Endothelial cell (in vitro differentiated cells): ENCODE results near the gene CGB5. TPM values are rescaled to one million over a fixed set of nuclear protein-coding genes. Genes with fewer than 3 reads are reported as not detected.
"Not testable (repeated sequence)": the region's sequence is repeated elsewhere in the genome, so short reads cannot be mapped to it uniquely, and the experiment has no call there.

Experiments
- DNase-seq: peaks from one replicate; pipeline ENCODE4 v3.0.0; 2021; ENCODE audit warnings: low spot score
- H3K27ac Mint-ChIP-seq: one replicate; pipeline ENCODE4 v1.8.0; 2021; ENCODE audit warnings: mixed read lengths, inconsistent platforms; ENCODE audit not compliant: unreplicated experiment
- H3K27me3 Mint-ChIP-seq: one replicate; pipeline ENCODE4 v1.8.0; 2021; ENCODE audit warnings: mild to moderate bottlenecking, moderate library complexity, mixed read lengths, inconsistent platforms; ENCODE audit not compliant: unreplicated experiment
- H3K36me3 Mint-ChIP-seq: one replicate; pipeline ENCODE4 v1.8.0; 2021; ENCODE audit warnings: mild to moderate bottlenecking, low read depth, mixed read lengths, inconsistent platforms; ENCODE audit not compliant: unreplicated experiment
- H3K4me1 Mint-ChIP-seq: one replicate; pipeline ENCODE4 v1.8.0; 2021; ENCODE audit warnings: mild to moderate bottlenecking, mixed read lengths, inconsistent platforms; ENCODE audit not compliant: unreplicated experiment
- H3K4me3 Mint-ChIP-seq: one replicate; pipeline ENCODE4 v1.8.0; 2021; ENCODE audit warnings: mild to moderate bottlenecking, mixed read lengths, inconsistent platforms; ENCODE audit not compliant: unreplicated experiment
- H3K9me3 Mint-ChIP-seq: one replicate; pipeline ENCODE4 v1.8.0; 2021; ENCODE audit warnings: mixed read lengths, inconsistent platforms; ENCODE audit not compliant: unreplicated experiment
- CTCF ChIP-seq: fragments of 200-600 bp; sonication (generic); IDR thresholded peaks from one replicate; pipeline ENCODE4 v1.5.0; 2021; ENCODE audit warnings: antibody characterized with exemption; ENCODE audit not compliant: unreplicated experiment
- long read RNA-seq: library from polyadenylated mRNA; unstranded; transcript quantifications from one replicate; pipeline ENCODE4 v2.0.0, GENCODE V29; 2020; ENCODE audit not compliant: unreplicated experiment
- total RNA-seq: library from RNA; stranded (reverse); fragmentation: NEBNext Ultra II Directional; extraction: Animal tissue kit (Norgen Biotek cat#: 25700); gene quantifications from one replicate; pipeline ENCODE4 v1.2.1, GENCODE V29; 2021; ENCODE audit not compliant: unreplicated experiment

CGB5 gene
- not detected for total RNA-seq
- long read RNA-seq = 0 reads

GRCh38 chr19:49043548-49043947, at the start of gene CGB5:
TSS of gene CGB5 (plus strand) at chr19:49043848. CDS start at chr19:49044210, 362 bp downstream.
- not testable (repeated sequence) for H3K36me3 Mint-ChIP-seq, H3K27ac Mint-ChIP-seq, H3K27me3 Mint-ChIP-seq, H3K9me3 Mint-ChIP-seq, H3K4me3 Mint-ChIP-seq, DNase-seq, H3K4me1 Mint-ChIP-seq

- peak overlapping the region; percentile 97 for H3K27ac Mint-ChIP-seq
- no peak for DNase-seq
- TF ChIP-seq CTCF = no peak
- peaks cover 15% of the 10 kb centered on the region for H3K27me3 Mint-ChIP-seq
- H3K4me1 Mint-ChIP-seq = peaks cover 29% of the 10 kb centered on the region
- peaks cover 4% of the 10 kb centered on the region for H3K36me3 Mint-ChIP-seq
- H3K4me3 Mint-ChIP-seq = peak overlapping the region; percentile 99
- H3K9me3 Mint-ChIP-seq = no peaks in the 10 kb centered on the region
These were observed 49.6 kb upstream of the CGB5 start for GRCh38 chr19:48994035-48994386.

- H3K36me3 Mint-ChIP-seq = peaks cover 5% of the 10 kb centered on the region
- no peaks in the 10 kb centered on the region for H3K9me3 Mint-ChIP-seq
- TF ChIP-seq CTCF = peak; percentile 46
- peak overlapping the region; percentile 54 for H3K4me3 Mint-ChIP-seq
- H3K27me3 Mint-ChIP-seq = peaks cover 6% of the 10 kb centered on the region
- DNase-seq = peak; percentile 83
- H3K4me1 Mint-ChIP-seq = peaks cover 22% of the 10 kb centered on the region
- peak overlapping the region; percentile 54 for H3K27ac Mint-ChIP-seq
These were observed 45.7 kb upstream of the CGB5 start for GRCh38 chr19:48997972-48998371.

GRCh38 chr19:48999481-49000325, 43.9 kb upstream of the CGB5 start:
- Mint-ChIP-seq H3K36me3 (peaks cover 5% of the 10 kb centered on the region), H3K4me1 (peaks cover 10% of the 10 kb centered on the region), H3K9me3 (no peaks in the 10 kb centered on the region), H3K4me3 (no peak overlapping the region), H3K27me3 (peaks cover 4% of the 10 kb centered on the region), H3K27ac (no peak overlapping the region)
- DNase-seq = peak; percentile 83
- peak; percentile 72 for TF ChIP-seq CTCF

- Mint-ChIP-seq H3K4me3 (peak overlapping the region; percentile 59), H3K4me1 (no peaks in the 10 kb centered on the region), H3K27me3 (peaks cover 5% of the 10 kb centered on the region), H3K27ac (peak overlapping the region; percentile 36), H3K9me3 (no peaks in the 10 kb centered on the region), H3K36me3 (peaks cover 14% of the 10 kb centered on the region)
- TF ChIP-seq CTCF = no peak
- DNase-seq = no peak
These were observed 39.5 kb upstream of the CGB5 start for GRCh38 chr19:49004133-49004532.
